Parathyroid adenoma (tissue), 2 donors: ENCODE measurements around the gene TRIM29.

Source experiments
- H2AFZ ChIP-seq: fragments of 300-600 bp; sonication (generic); one replicate; pipeline ENCODE4 v1.7.0; 2017; ENCODE audit warnings: antibody characterized with exemption, mild to moderate bottlenecking
- H3K27ac ChIP-seq: fragments of 300-600 bp; sonication (generic); one replicate; pipeline ENCODE4 v1.7.0; 2017
- H3K27me3 ChIP-seq: fragments of 300-600 bp; sonication (generic); one replicate; pipeline ENCODE4 v1.7.0; 2017; ENCODE audit warnings: low read length; ENCODE audit not compliant: control insufficient read depth, insufficient read depth
- H3K36me3 ChIP-seq: fragments of 300-600 bp; sonication (generic); one replicate; pipeline ENCODE4 v1.7.0; 2017; ENCODE audit warnings: low read length; ENCODE audit not compliant: control insufficient read depth, insufficient read depth
- H3K4me1 ChIP-seq: fragments of 300-600 bp; sonication (generic); one replicate; pipeline ENCODE4 v1.7.0; 2017; ENCODE audit warnings: control low read depth
- H3K4me2 ChIP-seq: fragments of 300-600 bp; sonication (generic); one replicate; pipeline ENCODE4 v1.7.0; 2017; ENCODE audit warnings: low read length
- H3K4me3 ChIP-seq: fragments of 300-600 bp; sonication (generic); one replicate; pipeline ENCODE4 v1.7.0; 2017; ENCODE audit warnings: low read depth, low read length
- H3K79me2 ChIP-seq: fragments of 300-600 bp; sonication (generic); one replicate; pipeline ENCODE4 v1.7.0; 2017; ENCODE audit warnings: control low read depth
- H3K9ac ChIP-seq: fragments of 300-600 bp; sonication (generic); one replicate; pipeline ENCODE4 v1.7.0; 2017; ENCODE audit warnings: mild to moderate bottlenecking
- H3K9me3 ChIP-seq: fragments of 300-600 bp; sonication (generic); one replicate; pipeline ENCODE4 v1.7.0; 2017; ENCODE audit warnings: low read length; ENCODE audit not compliant: control insufficient read depth
- TF ChIP-seq, protein P1 (sequence below): fragments of 300-600 bp; sonication (generic); IDR thresholded peaks from one replicate; pipeline ENCODE4 v1.7.0; 2017; ENCODE audit warnings: antibody characterized with exemption, mild to moderate bottlenecking
- donor health status: primary hyperparathyroidism.

TRIM29 gene

DNA sequence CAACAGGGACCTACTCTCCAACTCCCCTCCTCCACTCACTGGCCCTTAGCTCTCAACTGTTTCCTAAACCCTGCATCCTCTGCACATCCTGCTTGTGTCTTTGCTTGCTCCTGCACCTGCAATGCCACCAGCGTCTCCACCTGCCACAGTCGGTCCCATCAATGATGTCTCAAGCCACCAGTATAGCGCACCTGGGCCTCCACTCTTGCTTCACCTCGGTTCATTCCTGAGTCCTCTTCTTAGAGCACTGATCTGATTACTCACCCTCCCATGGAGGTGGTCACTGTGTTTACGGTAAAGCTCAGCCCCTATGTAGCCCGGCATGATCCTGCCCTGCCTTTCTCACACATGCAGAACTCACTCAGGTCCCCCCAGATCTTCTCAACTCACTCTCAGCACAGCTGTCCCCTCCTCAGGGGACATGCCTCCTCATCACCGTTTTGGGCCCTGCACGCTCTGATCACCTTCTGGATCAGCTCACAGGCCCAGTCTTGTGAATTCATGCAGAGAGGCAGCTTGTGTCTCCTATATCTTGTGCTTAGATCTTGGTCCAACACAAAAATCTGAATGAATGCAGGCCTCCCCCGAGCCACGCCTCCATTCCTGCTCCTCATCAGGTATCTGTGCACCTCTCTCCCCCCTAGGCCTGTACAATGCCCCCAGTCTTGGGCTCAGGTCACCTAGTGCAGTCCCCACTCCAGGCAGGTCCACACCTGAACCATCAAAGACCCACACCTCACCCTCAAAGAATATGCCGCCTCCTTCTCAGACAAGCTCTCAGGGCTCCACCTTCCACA, 31.4 kb downstream of the TRIM29 start:
- no peaks in the 10 kb centered on the region for H3K9me3 ChIP-seq
- H3K36me3 ChIP-seq: no peaks in the 10 kb centered on the region
- no peak overlapping the region for H3K27ac ChIP-seq
- H3K79me2 ChIP-seq: no peaks in the 10 kb centered on the region
- H3K4me1 ChIP-seq: no peaks in the 10 kb centered on the region
- H3K4me3 ChIP-seq: no peak overlapping the region
- H3K9ac ChIP-seq: no peak overlapping the region
- TF ChIP-seq, protein P1, sequence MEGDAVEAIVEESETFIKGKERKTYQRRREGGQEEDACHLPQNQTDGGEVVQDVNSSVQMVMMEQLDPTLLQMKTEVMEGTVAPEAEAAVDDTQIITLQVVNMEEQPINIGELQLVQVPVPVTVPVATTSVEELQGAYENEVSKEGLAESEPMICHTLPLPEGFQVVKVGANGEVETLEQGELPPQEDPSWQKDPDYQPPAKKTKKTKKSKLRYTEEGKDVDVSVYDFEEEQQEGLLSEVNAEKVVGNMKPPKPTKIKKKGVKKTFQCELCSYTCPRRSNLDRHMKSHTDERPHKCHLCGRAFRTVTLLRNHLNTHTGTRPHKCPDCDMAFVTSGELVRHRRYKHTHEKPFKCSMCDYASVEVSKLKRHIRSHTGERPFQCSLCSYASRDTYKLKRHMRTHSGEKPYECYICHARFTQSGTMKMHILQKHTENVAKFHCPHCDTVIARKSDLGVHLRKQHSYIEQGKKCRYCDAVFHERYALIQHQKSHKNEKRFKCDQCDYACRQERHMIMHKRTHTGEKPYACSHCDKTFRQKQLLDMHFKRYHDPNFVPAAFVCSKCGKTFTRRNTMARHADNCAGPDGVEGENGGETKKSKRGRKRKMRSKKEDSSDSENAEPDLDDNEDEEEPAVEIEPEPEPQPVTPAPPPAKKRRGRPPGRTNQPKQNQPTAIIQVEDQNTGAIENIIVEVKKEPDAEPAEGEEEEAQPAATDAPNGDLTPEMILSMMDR: no peak
- no peaks in the 10 kb centered on the region for H3K27me3 ChIP-seq
- H2AFZ ChIP-seq: no peak overlapping the region
- H3K4me2 ChIP-seq: no peak overlapping the region

DNA sequence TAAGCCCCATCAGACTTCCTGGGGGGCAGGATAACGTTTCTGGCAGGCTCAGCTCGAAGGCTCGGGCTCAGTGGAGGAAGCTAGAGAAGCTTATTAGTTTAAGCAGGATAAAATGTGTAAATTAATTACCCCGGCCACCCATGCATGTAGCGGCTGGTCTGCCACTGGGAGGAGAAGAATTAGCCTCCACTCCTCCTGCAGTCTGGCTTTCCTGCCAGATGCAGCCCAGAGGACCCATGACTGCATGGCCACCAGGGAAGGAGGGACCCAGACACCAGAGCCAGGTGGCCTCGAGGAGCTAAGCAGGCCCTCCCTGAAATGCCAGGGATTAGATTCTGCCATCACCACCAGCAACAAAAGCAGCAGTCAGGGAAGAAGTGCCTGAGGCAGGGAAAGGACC, 32.3 kb downstream of the TRIM29 start:
- no peak overlapping the region for H3K27ac ChIP-seq
- TF ChIP-seq, protein P1: no peak
- no peaks in the 10 kb centered on the region for H3K9me3 ChIP-seq
- H3K4me2 ChIP-seq: no peak overlapping the region
- H3K4me1 ChIP-seq: no peaks in the 10 kb centered on the region
- H3K4me3 ChIP-seq: no peak overlapping the region
- H3K9ac ChIP-seq: no peak overlapping the region
- no peaks in the 10 kb centered on the region for H3K79me2 ChIP-seq
- no peaks in the 10 kb centered on the region for H3K36me3 ChIP-seq
- H2AFZ ChIP-seq: no peak overlapping the region
- no peaks in the 10 kb centered on the region for H3K27me3 ChIP-seq

DNA sequence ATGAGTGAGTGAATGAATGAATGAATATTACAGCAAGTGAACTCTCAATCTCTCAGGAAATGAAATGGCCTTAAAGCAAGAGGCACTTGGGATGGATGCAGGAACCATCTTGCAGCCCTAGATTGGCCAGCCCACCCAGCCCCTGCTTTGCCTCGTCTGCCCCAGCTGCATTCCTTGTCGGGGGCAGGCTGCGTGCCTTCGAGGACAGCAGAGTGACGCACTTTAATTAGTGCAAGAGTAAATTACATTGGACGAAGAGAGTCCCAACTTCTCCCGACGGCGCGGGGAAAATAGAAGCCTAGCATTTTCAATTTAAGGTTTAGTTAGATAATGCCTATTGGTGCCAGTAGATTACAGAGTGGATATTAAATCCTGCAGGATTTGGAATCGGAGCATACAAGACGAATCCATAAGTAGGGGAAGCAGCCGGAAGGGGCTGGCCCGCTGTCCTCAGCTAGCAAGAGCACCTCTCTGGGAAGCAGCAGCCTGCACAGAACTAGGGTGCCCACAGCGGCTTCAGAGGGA, 33.8 kb downstream of the TRIM29 start:
- Histone ChIP-seq H3K9me3 (no peaks in the 10 kb centered on the region), H3K4me3 (no peak overlapping the region), H3K4me1 (no peaks in the 10 kb centered on the region), H2AFZ (no peak overlapping the region), H3K27me3 (no peaks in the 10 kb centered on the region), H3K36me3 (no peaks in the 10 kb centered on the region), H3K79me2 (no peaks in the 10 kb centered on the region), H3K9ac (no peak overlapping the region), H3K4me2 (no peak overlapping the region), H3K27ac (no peak overlapping the region)
- TF ChIP-seq, protein P1: no peak

DNA sequence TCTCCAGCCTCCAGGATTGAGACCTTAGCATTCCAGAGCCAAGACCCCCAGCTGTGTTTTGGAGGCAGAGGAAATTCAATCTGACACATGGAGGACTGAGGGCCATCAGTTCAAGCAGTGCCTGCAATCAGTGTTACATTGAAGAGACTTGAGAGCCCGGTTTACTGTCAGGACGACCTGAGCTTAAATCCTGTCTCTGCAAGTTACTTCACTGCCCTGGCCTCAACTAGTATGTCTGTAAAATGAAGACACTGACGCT, 35.1 kb downstream of the TRIM29 start:
- no peak overlapping the region for H3K9ac ChIP-seq
- no peaks in the 10 kb centered on the region for H3K4me1 ChIP-seq
- H3K79me2 ChIP-seq: no peaks in the 10 kb centered on the region
- no peak overlapping the region for H3K27ac ChIP-seq
- no peak overlapping the region for H2AFZ ChIP-seq
- H3K27me3 ChIP-seq: no peaks in the 10 kb centered on the region
- no peak overlapping the region for H3K4me3 ChIP-seq
- no peaks in the 10 kb centered on the region for H3K36me3 ChIP-seq
- TF ChIP-seq, protein P1: no peak
- no peak overlapping the region for H3K4me2 ChIP-seq
- no peaks in the 10 kb centered on the region for H3K9me3 ChIP-seq
